Bronchial smooth muscle cell (primary cell): ENCODE measurements around the gene DPP8. TPM values are rescaled to one million over a fixed set of nuclear protein-coding genes. Genes with fewer than 3 reads are reported as not detected.

Experiments
- total RNA-seq: library from RNA; depleted of rRNA; stranded (reverse); fragments of >200 nt; gene quantifications from 2 replicates; pipeline ENCODE4 v1.2.1, GENCODE V29; 2014

Gene DPP8
- total RNA-seq = 33.7 and 35.8 TPM in 2 replicates

GRCh38 chr15:65516997-65517865 lies at the start of gene DPP8:
Gene DPP8, minus strand, starts transcription at chr15:65517689. Its CDS starts 5,136 bp downstream, at chr15:65512553.

GRCh38 chr15:65530318-65531111 lies 13.0 kb upstream of the DPP8 start, which contains the start of gene HACD3:
Gene HACD3, plus strand, starts transcription at chr15:65530463. Its CDS starts 169 bp downstream, at chr15:65530632.

Other genes starting within 250 kb of the DPP8 start
- 2.0 and 2.2 TPM in 2 replicates for gene PARP16, start 230.8 kb downstream of the DPP8 start, total RNA-seq
- not detected in 2 replicates for gene RNU5A-1, start 221.6 kb downstream of the DPP8 start, total RNA-seq
- gene RNU5B-1, start 213.0 kb downstream of the DPP8 start, total RNA-seq = not detected in 2 replicates
- gene IGDCC3, start 139.7 kb downstream of the DPP8 start, total RNA-seq = not detected in 2 replicates
- 0.63 and 5.8 TPM in 2 replicates for gene IGDCC4, start 94.7 kb downstream of the DPP8 start, total RNA-seq
- 80.5 and 97.9 TPM in 2 replicates for gene HACD3, start 12.8 kb upstream of the DPP8 start, total RNA-seq
- gene INTS14, start 93.4 kb upstream of the DPP8 start, total RNA-seq = 22.7 and 22.8 TPM in 2 replicates
- 3.5 and 4.1 TPM in 2 replicates for gene SLC24A1, start 104.2 kb upstream of the DPP8 start, total RNA-seq